ENCODE results near the gene NDNF.
A peak's percentile ranks its signal among the peaks of the same experiment; 100 is the strongest.

The NDNF gene

GRCh38 chr4:121094297-121094966, 22.1 kb upstream of the NDNF start:
- Histone ChIP-seq H3K27me3 (ENCODE audit: control insufficient read depth, insufficient read depth, low read length) (no peaks in the 10 kb centered on the region), H3K9ac (ENCODE audit: low read length) (no peak overlapping the region), H3K4me3 (ENCODE audit: low read length) (no peak overlapping the region), H3K9me3 (ENCODE audit: control insufficient read depth, low read length) (no peaks in the 10 kb centered on the region), H3K4me1 (ENCODE audit: control insufficient read depth, insufficient read depth, low read length) (no peaks in the 10 kb centered on the region), H3K36me3 (ENCODE audit: control insufficient read depth, insufficient read depth, low read length) (no peaks in the 10 kb centered on the region)

GRCh38 chr4:121093261-121093660, 20.9 kb upstream of the NDNF start:
- Histone ChIP-seq H3K4me1 (ENCODE audit: control insufficient read depth, insufficient read depth, low read length) (no peaks in the 10 kb centered on the region), H3K36me3 (ENCODE audit: control insufficient read depth, insufficient read depth, low read length) (no peaks in the 10 kb centered on the region), H3K9ac (ENCODE audit: low read length) (no peak overlapping the region), H3K9me3 (ENCODE audit: control insufficient read depth, low read length) (no peaks in the 10 kb centered on the region), H3K27me3 (ENCODE audit: control insufficient read depth, insufficient read depth, low read length) (no peaks in the 10 kb centered on the region), H3K4me3 (ENCODE audit: low read length) (no peak overlapping the region)

DNA sequence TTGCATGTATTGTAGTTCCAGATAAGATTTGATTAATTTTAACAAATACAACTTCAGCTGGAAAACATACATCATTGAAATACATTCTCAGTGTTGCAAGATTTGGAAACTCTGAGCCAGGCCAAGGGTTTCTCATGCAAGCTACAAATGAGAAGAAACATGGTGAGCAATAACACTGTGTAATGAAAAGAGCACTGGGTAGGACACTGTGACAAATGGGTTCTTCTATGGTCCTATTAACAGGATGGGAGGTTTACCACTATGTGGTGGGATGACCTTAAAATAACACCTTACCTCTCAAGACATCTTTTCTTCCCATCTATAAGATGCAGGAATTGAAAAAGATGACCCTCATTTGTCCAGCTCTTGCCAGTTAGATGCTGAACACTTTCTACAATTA, 19.6 kb upstream of the NDNF start:
- no peaks in the 10 kb centered on the region for H3K9me3 ChIP-seq (ENCODE audit: control insufficient read depth, low read length)
- no peaks in the 10 kb centered on the region for H3K4me1 ChIP-seq (ENCODE audit: control insufficient read depth, insufficient read depth, low read length)
- no peaks in the 10 kb centered on the region for H3K27me3 ChIP-seq (ENCODE audit: control insufficient read depth, insufficient read depth, low read length)
- no peaks in the 10 kb centered on the region for H3K36me3 ChIP-seq (ENCODE audit: control insufficient read depth, insufficient read depth, low read length)
- H3K9ac ChIP-seq (ENCODE audit: low read length) = no peak overlapping the region
- no peak overlapping the region for H3K4me3 ChIP-seq (ENCODE audit: low read length)

- no peaks in the 10 kb centered on the region for H3K36me3 ChIP-seq (ENCODE audit: control insufficient read depth, insufficient read depth, low read length)
- H3K27me3 ChIP-seq (ENCODE audit: control insufficient read depth, insufficient read depth, low read length) = no peaks in the 10 kb centered on the region
- H3K4me3 ChIP-seq (ENCODE audit: low read length) = no peak overlapping the region
- H3K9ac ChIP-seq (ENCODE audit: low read length) = no peak overlapping the region
- H3K9me3 ChIP-seq (ENCODE audit: control insufficient read depth, low read length) = no peaks in the 10 kb centered on the region
- no peaks in the 10 kb centered on the region for H3K4me1 ChIP-seq (ENCODE audit: control insufficient read depth, insufficient read depth, low read length)
Observed at GRCh38 chr4:121088867-121089266, 16.5 kb upstream of the NDNF start.

- Histone ChIP-seq H3K4me3 (ENCODE audit: low read length) (no peak overlapping the region), H3K4me1 (ENCODE audit: control insufficient read depth, insufficient read depth, low read length) (no peaks in the 10 kb centered on the region), H3K27me3 (ENCODE audit: control insufficient read depth, insufficient read depth, low read length) (peaks cover 5% of the 10 kb centered on the region), H3K36me3 (ENCODE audit: control insufficient read depth, insufficient read depth, low read length) (no peaks in the 10 kb centered on the region), H3K9ac (ENCODE audit: low read length) (no peak overlapping the region), H3K9me3 (ENCODE audit: control insufficient read depth, low read length) (no peaks in the 10 kb centered on the region)
Observed at GRCh38 chr4:121079376-121079775, 7.0 kb upstream of the NDNF start.

DNA sequence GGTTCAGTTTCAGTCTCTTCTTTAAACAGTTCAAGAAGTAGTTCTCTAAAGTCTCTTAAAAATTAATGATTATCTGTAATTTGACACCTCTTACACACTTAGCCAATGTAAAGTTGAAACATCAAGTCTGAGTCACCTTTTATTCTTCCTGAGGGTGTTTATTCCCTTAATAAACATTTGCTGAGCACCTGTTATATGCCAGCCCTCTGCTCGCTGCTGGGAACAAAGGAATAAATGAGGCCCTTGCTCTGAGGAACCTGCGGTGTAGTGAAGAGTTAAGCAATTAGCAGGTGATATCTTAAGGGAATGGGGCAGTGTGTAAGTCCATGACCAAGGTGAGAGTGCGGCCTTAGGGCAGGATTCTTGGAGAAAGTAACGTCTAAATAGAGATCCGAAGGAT, 5.2 kb upstream of the NDNF start:
- Histone ChIP-seq H3K9me3 (ENCODE audit: control insufficient read depth, low read length) (no peaks in the 10 kb centered on the region), H3K9ac (ENCODE audit: low read length) (no peak overlapping the region), H3K36me3 (ENCODE audit: control insufficient read depth, insufficient read depth, low read length) (no peaks in the 10 kb centered on the region), H3K4me1 (ENCODE audit: control insufficient read depth, insufficient read depth, low read length) (peaks cover 11% of the 10 kb centered on the region), H3K4me3 (ENCODE audit: low read length) (no peak overlapping the region), H3K27me3 (ENCODE audit: control insufficient read depth, insufficient read depth, low read length) (peaks cover 16% of the 10 kb centered on the region)

- peaks cover 24% of the 10 kb centered on the region for H3K27me3 ChIP-seq (ENCODE audit: control insufficient read depth, insufficient read depth, low read length)
- peaks cover 17% of the 10 kb centered on the region for H3K4me1 ChIP-seq (ENCODE audit: control insufficient read depth, insufficient read depth, low read length)
- H3K9ac ChIP-seq (ENCODE audit: low read length) = no peak overlapping the region
- H3K4me3 ChIP-seq (ENCODE audit: low read length) = no peak overlapping the region
- H3K9me3 ChIP-seq (ENCODE audit: control insufficient read depth, low read length) = no peaks in the 10 kb centered on the region
- H3K36me3 ChIP-seq (ENCODE audit: control insufficient read depth, insufficient read depth, low read length) = no peaks in the 10 kb centered on the region
Observed at GRCh38 chr4:121076416-121076815, 4.1 kb upstream of the NDNF start.

GRCh38 chr4:121073672-121074381, 1.5 kb upstream of the NDNF start:
- Histone ChIP-seq H3K36me3 (ENCODE audit: control insufficient read depth, insufficient read depth, low read length) (no peaks in the 10 kb centered on the region), H3K9me3 (ENCODE audit: control insufficient read depth, low read length) (no peaks in the 10 kb centered on the region), H3K9ac (ENCODE audit: low read length) (no peak overlapping the region), H3K4me1 (ENCODE audit: control insufficient read depth, insufficient read depth, low read length) (peaks cover 25% of the 10 kb centered on the region), H3K27me3 (ENCODE audit: control insufficient read depth, insufficient read depth, low read length) (peaks cover 40% of the 10 kb centered on the region), H3K4me3 (ENCODE audit: low read length) (no peak overlapping the region)

- Histone ChIP-seq H3K9ac (ENCODE audit: low read length) (peak overlapping the region; percentile 40), H3K27me3 (ENCODE audit: control insufficient read depth, insufficient read depth, low read length) (peaks cover 40% of the 10 kb centered on the region)
Observed at GRCh38 chr4:121073004-121073435, 685 bp upstream of the NDNF start.

DNA sequence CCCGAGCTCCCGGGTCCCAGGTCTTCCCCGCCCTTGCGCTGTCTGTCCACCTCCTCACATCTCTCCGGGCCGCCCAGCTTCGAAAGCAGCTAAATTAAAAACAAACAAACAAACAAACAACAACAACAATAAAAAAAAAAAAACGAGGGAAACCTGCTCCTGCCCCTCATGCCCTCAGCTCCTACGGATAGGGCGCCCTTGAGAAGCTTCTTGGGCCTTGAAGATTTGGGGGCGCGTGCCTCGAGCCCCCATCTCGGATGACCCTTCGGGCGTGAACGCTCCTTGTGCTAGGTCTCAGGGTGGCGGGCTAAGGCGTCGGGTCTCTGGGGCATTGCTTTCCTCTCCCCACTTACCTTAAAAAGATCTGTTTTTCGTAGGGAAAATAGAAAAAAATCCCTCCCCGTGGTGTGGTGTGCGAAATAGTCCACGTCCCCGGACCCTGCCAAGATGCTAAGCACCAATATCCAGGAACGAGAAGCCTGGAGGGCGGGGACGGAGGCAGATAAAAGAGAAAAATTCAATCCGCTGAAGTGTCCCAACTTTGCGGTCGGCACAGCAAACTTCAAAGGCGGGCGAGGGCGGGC, 603 bp downstream of the NDNF start:
- peaks cover 40% of the 10 kb centered on the region for H3K27me3 ChIP-seq (ENCODE audit: control insufficient read depth, insufficient read depth, low read length)
- peak overlapping the region; percentile 62 for H3K4me3 ChIP-seq (ENCODE audit: low read length)
- no peaks in the 10 kb centered on the region for H3K9me3 ChIP-seq (ENCODE audit: control insufficient read depth, low read length)
- peaks cover 25% of the 10 kb centered on the region for H3K4me1 ChIP-seq (ENCODE audit: control insufficient read depth, insufficient read depth, low read length)
- no peaks in the 10 kb centered on the region for H3K36me3 ChIP-seq (ENCODE audit: control insufficient read depth, insufficient read depth, low read length)
- H3K9ac ChIP-seq (ENCODE audit: low read length) = peak overlapping the region; percentile 4

More at GRCh38 chr4:121073004-121073435, 685 bp upstream of the NDNF start:
- Histone ChIP-seq H3K4me3 (ENCODE audit: low read length) (peak overlapping the region; percentile 28), H3K9me3 (ENCODE audit: control insufficient read depth, low read length) (no peaks in the 10 kb centered on the region), H3K36me3 (ENCODE audit: control insufficient read depth, insufficient read depth, low read length) (no peaks in the 10 kb centered on the region), H3K4me1 (ENCODE audit: control insufficient read depth, insufficient read depth, low read length) (peaks cover 25% of the 10 kb centered on the region)

DNA sequence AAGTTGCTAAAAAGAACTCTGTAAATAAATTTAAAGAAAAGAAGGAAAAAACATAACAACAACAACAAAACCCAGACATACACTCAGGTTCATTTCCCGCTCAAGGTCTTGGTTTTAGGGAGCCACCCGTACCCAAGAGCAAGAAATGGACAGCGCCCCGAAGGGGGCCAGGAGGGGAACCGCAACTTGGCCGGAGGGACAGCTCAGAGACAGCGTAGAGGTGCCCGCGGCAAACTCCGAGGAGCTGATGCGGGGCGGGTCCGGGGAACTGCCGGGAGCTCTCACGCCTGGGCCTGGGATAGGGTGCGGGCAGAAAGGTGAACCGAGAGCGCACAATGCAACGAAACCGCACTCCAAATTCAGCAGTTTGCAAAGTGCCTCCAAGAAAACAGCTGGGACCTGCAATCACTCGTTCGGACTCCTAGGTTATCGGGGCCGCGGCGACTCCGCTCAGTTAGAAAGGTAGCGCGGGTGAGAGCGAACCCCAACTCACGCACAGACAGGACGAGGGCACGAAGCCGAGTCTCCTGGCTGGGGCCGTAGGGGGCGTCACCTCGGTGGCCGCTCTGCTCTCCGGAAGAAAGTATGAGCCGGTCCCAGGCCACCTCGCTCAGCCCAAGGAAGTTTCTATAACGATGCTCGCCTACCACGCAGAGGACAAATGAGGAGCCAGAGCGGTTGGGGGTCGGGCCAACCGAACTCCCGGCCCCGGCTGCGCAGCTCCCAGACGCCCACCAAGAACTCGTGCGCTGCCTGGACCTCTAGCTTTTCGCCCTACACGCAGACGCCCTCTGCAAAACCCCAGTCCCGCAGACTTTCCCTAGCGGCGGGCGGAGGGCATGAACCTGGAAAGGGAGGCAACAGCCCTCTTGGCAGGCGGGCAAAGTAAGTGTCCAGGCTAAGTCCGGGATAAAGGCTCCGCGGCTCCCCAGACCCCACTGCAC, 1.4 kb downstream of the NDNF start:
- peak overlapping the region; percentile 4 for H3K9ac ChIP-seq (ENCODE audit: low read length)
- peaks cover 40% of the 10 kb centered on the region for H3K27me3 ChIP-seq (ENCODE audit: control insufficient read depth, insufficient read depth, low read length)
- no peaks in the 10 kb centered on the region for H3K36me3 ChIP-seq (ENCODE audit: control insufficient read depth, insufficient read depth, low read length)
- H3K4me1 ChIP-seq (ENCODE audit: control insufficient read depth, insufficient read depth, low read length) = peaks cover 25% of the 10 kb centered on the region
- peak overlapping the region; percentile 62 for H3K4me3 ChIP-seq (ENCODE audit: low read length)
- H3K9me3 ChIP-seq (ENCODE audit: control insufficient read depth, low read length) = no peaks in the 10 kb centered on the region

Data from mucosa of stomach (tissue), 1 donor.